ENCODE data around the gene AVPR1B.

DNA sequence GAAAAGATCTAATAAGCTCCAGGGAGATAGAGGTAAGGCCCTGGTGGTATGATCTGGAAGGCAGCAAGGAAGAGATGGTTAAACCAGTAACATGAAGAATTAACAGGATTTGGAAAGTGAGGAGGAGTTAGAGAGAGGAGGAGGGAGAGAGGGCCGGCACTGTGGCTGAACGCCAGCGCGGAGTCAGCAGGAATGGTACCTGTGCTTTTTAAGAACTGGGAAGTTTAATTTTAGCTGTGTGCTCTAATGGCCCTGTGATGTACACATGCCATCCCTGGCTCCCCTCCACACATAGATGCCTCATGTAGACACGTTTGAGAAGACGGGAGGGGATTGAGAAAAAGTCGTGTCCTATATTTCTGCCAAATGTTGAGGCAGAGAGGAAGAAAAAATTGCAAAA, 13.8 kb upstream of the AVPR1B start:
- TF ChIP-seq, protein P1, sequence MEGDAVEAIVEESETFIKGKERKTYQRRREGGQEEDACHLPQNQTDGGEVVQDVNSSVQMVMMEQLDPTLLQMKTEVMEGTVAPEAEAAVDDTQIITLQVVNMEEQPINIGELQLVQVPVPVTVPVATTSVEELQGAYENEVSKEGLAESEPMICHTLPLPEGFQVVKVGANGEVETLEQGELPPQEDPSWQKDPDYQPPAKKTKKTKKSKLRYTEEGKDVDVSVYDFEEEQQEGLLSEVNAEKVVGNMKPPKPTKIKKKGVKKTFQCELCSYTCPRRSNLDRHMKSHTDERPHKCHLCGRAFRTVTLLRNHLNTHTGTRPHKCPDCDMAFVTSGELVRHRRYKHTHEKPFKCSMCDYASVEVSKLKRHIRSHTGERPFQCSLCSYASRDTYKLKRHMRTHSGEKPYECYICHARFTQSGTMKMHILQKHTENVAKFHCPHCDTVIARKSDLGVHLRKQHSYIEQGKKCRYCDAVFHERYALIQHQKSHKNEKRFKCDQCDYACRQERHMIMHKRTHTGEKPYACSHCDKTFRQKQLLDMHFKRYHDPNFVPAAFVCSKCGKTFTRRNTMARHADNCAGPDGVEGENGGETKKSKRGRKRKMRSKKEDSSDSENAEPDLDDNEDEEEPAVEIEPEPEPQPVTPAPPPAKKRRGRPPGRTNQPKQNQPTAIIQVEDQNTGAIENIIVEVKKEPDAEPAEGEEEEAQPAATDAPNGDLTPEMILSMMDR (conservative IDR thresholded peaks at IDR 0.05; ENCODE audit: low read length) = no peak
- TF ChIP-seq EZH2phosphoT487 (IDR thresholded peaks at IDR 0.05; ENCODE audit: borderline replicate concordance, low read depth, low read length) = no peak

Data from OCI-LY7 (cell line).